Naive thymus-derived CD4-positive, alpha-beta T cell (primary cell): Measurements from ENCODE around the gene ATRAID. TPM values are rescaled to one million over a fixed set of nuclear protein-coding genes. Genes with fewer than 3 reads are reported as not detected.
"Not testable (repeated sequence)": the region's sequence is repeated elsewhere in the genome, so short reads cannot be mapped to it uniquely, and the experiment has no call there.

Experiments used
- ATAC-seq: fragments of 150-1000 bp; cut with Tn5 transposase; 2 replicates; pipeline ENCODE4 v1.10.0; 2021; ENCODE audit warnings: mild to moderate bottlenecking, moderate library complexity
- CTCF ChIA-PET: fragments of 350-600 bp; sonication (Branson Sonifier 250); formaldehyde crosslinking; loops from one replicate; lab custom pipeline; 2021; ENCODE audit warnings: antibody characterized with exemption; lab: Charles Lee
- POLR2A ChIA-PET: fragments of 350-600 bp; sonication (Branson Sonifier 250); formaldehyde crosslinking; loops from one replicate; lab custom pipeline; 2021; ENCODE audit warnings: antibody characterized with exemption, inconsistent platforms; lab: Charles Lee
- DNase-seq, 9 donors: peaks; one replicate each; pipeline versions ENCODE4 v3.0.0 to v3.0.0-alpha.2; 2020 to 2022; ENCODE audit warnings: mixed read lengths in 1 of 9
- H3K27ac ChIP-seq: one replicate; pipeline ENCODE4 v1.7.0; 2013; ENCODE audit warnings: mild to moderate bottlenecking, low read depth, low read length, moderate library complexity
- H3K27me3 ChIP-seq, 2 donors: one replicate each; pipeline ENCODE4 v1.7.0; 2013; ENCODE audit warnings: low read length in 2 of 2, mild to moderate bottlenecking in 2 of 2, moderate library complexity in 2 of 2; ENCODE audit not compliant: control insufficient read depth in 2 of 2, insufficient read depth in 2 of 2
- H3K36me3 ChIP-seq, 3 experiments: 1 replicate in 2 of 3; 2 replicates in 1 of 3; pipeline ENCODE4 v1.7.0; 2013; ENCODE audit warnings: low read length in 3 of 3, mild to moderate bottlenecking in 3 of 3, moderate library complexity in 1 of 3; ENCODE audit not compliant: insufficient read depth in 3 of 3, control insufficient read depth in 2 of 3
- H3K4me1 ChIP-seq, 2 donors: one replicate each; pipeline ENCODE4 v1.7.0; 2013; ENCODE audit warnings: low read length in 2 of 2, mild to moderate bottlenecking in 2 of 2, moderate library complexity in 1 of 2; ENCODE audit not compliant: control insufficient read depth in 2 of 2, insufficient read depth in 2 of 2
- H3K4me3 ChIP-seq: 2 replicates; pipeline ENCODE4 v1.7.0; 2013; ENCODE audit warnings: mild to moderate bottlenecking, low read length
- H3K9me3 ChIP-seq, 3 experiments: 1 replicate in 2 of 3; 2 replicates in 1 of 3; pipeline ENCODE4 v1.7.0; 2013; ENCODE audit warnings: low read length in 3 of 3; ENCODE audit not compliant: control insufficient read depth in 2 of 3
- H3K27ac Mint-ChIP-seq, 9 donors: one replicate each; pipeline ENCODE4 v1.8.0; 2020 to 2022; ENCODE audit warnings: mixed read lengths in 9 of 9, mild to moderate bottlenecking in 8 of 9, moderate library complexity in 5 of 9, inconsistent platforms in 2 of 9
- H3K27me3 Mint-ChIP-seq, 5 donors: one replicate each; pipeline ENCODE4 v1.8.0; 2021 to 2022; ENCODE audit warnings: mixed read lengths in 5 of 5, mild to moderate bottlenecking in 1 of 5
- H3K36me3 Mint-ChIP-seq, 5 donors: one replicate each; pipeline ENCODE4 v1.8.0; 2020 to 2022; ENCODE audit warnings: mixed read lengths in 5 of 5, mild to moderate bottlenecking in 3 of 5, inconsistent platforms in 1 of 5
- H3K4me1 Mint-ChIP-seq, 7 donors: one replicate each; pipeline ENCODE4 v1.8.0; 2020 to 2022; ENCODE audit warnings: mixed read lengths in 7 of 7, mild to moderate bottlenecking in 3 of 7, inconsistent platforms in 1 of 7
- H3K4me3 Mint-ChIP-seq, 10 donors: one replicate each; pipeline ENCODE4 v1.8.0; 2020 to 2022; ENCODE audit warnings: mild to moderate bottlenecking in 10 of 10, mixed read lengths in 10 of 10, moderate library complexity in 6 of 10, inconsistent platforms in 2 of 10
- H3K9me3 Mint-ChIP-seq, 11 donors: one replicate each; pipeline ENCODE4 v1.8.0; 2020 to 2022; ENCODE audit warnings: mixed read lengths in 11 of 11, mild to moderate bottlenecking in 4 of 11, inconsistent platforms in 1 of 11, moderate library complexity in 1 of 11
- intact Hi-C, 2 donors: fragments of 100-400 bp; cut with micrococcal nuclease; formaldehyde crosslinking; loops; one replicate each; pipeline ENCODE4 v1.15.1; 2023
- polyA plus RNA-seq, 2 donors: library from polyadenylated mRNA; unstranded; fragments of 300-500 nt; fragmentation: Illumina TruSeq; gene quantifications; one replicate each; pipeline ENCODE4 v1.2.3, GENCODE V29; 2021
- total RNA-seq, 6 experiments: library from RNA in 5 of 6; stranded (reverse) in 5 of 6; gene quantifications; 1 replicate in 5 of 6; 2 replicates in 1 of 6; pipeline ENCODE4 v1.2.3 and lab custom pipeline; 2021 to 2026

Gene ATRAID
- total and polyA plus RNA-seq, 7 experiments from 2014 or later = 71.0 to 391 (median 102) TPM

GRCh38 chr2:27174638-27175037, 37.2 kb upstream of the ATRAID start:
- Histone ChIP-seq H3K27me3 (no peaks in the 10 kb centered on the region), H3K4me3 (no peak overlapping the region), H3K4me1 (no peaks in the 10 kb centered on the region), H3K9me3 (no peaks in the 10 kb centered on the region), H3K36me3 (no peaks in the 10 kb centered on the region), H3K27ac (no peak overlapping the region)
- ChIA-PET CTCF (interaction anchor here (0.5 to 1.1 kb wide), 2 partner anchors 12 to 112 kb away, joined by 3 to 5 read pairs; no protein-coding TSS in a partner anchor), POLR2A (no interaction called here)
- DNase-seq (no peak), ATAC-seq (no peak)
- H3K27me3 Mint-ChIP-seq = peaks cover 16 to 47% (median 23%) of the 10 kb centered on the region in 5 donors
- intact Hi-C loops = no loop called here
- no peak overlapping the region for H3K27ac Mint-ChIP-seq
- H3K4me3 Mint-ChIP-seq = no peak overlapping the region
- no peaks in the 10 kb centered on the region for H3K36me3 Mint-ChIP-seq
- H3K4me1 Mint-ChIP-seq = peaks cover 0 to 8% (median 4%) of the 10 kb centered on the region in 7 donors
- H3K9me3 Mint-ChIP-seq = no peaks in the 10 kb centered on the region

GRCh38 chr2:27175330-27175729, 36.5 kb upstream of the ATRAID start:
- H3K27ac ChIP-seq = no peak overlapping the region
- H3K9me3 ChIP-seq = no peaks in the 10 kb centered on the region
- no peak overlapping the region for H3K4me3 ChIP-seq
- Mint-ChIP-seq H3K4me1 (peaks cover 0 to 5% (median 4%) of the 10 kb centered on the region in 7 donors), H3K27me3 (peaks cover 21 to 48% (median 28%) of the 10 kb centered on the region in 5 donors), H3K36me3 (no peaks in the 10 kb centered on the region), H3K9me3 (no peaks in the 10 kb centered on the region), H3K27ac (no peak overlapping the region), H3K4me3 (no peak overlapping the region)
- ATAC-seq (no peak), DNase-seq (no peak)
- ChIA-PET CTCF (interaction anchor here (1.1 kb wide), 1 partner anchor 11 kb away, joined by 5 read pairs; no protein-coding TSS in a partner anchor), POLR2A (interaction anchor here (0.6 kb wide), 1 partner anchor 1881 kb away, joined by 3 read pairs; no protein-coding TSS in a partner anchor)
- no peaks in the 10 kb centered on the region for H3K4me1 ChIP-seq
- intact Hi-C loops = no loop called here
- H3K36me3 ChIP-seq = no peaks in the 10 kb centered on the region
- H3K27me3 ChIP-seq = no peaks in the 10 kb centered on the region

GRCh38 chr2:27175781-27176180, 36.1 kb upstream of the ATRAID start:
- not testable (repeated sequence) for ATAC-seq

GRCh38 chr2:27177441-27178351, 34.1 kb upstream of the ATRAID start:
- ChIA-PET CTCF (interaction anchor here (0.6 kb wide), 1 partner anchor 255 kb away, joined by 3 read pairs; no protein-coding TSS in a partner anchor), POLR2A (no interaction called here)
- Mint-ChIP-seq H3K9me3 (no peaks in the 10 kb centered on the region), H3K4me1 (peaks cover 0 to 3% (median 0%) of the 10 kb centered on the region in 7 donors), H3K27me3 (peaks cover 21 to 44% (median 38%) of the 10 kb centered on the region in 5 donors), H3K4me3 (no peak overlapping the region), H3K27ac (no peak overlapping the region), H3K36me3 (no peaks in the 10 kb centered on the region)
- Histone ChIP-seq H3K27ac (no peak overlapping the region), H3K36me3 (no peaks in the 10 kb centered on the region), H3K27me3 (no peaks in the 10 kb centered on the region), H3K4me1 (no peaks in the 10 kb centered on the region), H3K9me3 (no peaks in the 10 kb centered on the region), H3K4me3 (no peak overlapping the region)
- DNase-seq (no peak), ATAC-seq (no peak)
- intact Hi-C loops = no loop called here

More at GRCh38 chr2:27175781-27176180, 36.1 kb upstream of the ATRAID start:
- H3K36me3 Mint-ChIP-seq, H3K9me3 Mint-ChIP-seq, H3K27ac ChIP-seq, intact Hi-C loops, H3K36me3 ChIP-seq, H3K4me1 Mint-ChIP-seq, H3K27me3 ChIP-seq, H3K27ac Mint-ChIP-seq, H3K4me3 ChIP-seq, H3K4me1 ChIP-seq, H3K9me3 ChIP-seq, DNase-seq, H3K4me3 Mint-ChIP-seq: not testable (repeated sequence)
- POLR2A ChIA-PET = interaction anchor here (0.6 kb wide), 1 partner anchor 1881 kb away, joined by 3 read pairs; no protein-coding TSS in a partner anchor
- CTCF ChIA-PET = interaction anchor here (1.1 kb wide), 1 partner anchor 11 kb away, joined by 5 read pairs; no protein-coding TSS in a partner anchor
- H3K27me3 Mint-ChIP-seq = peaks cover 21 to 46% (median 29%) of the 10 kb centered on the region in 5 donors

GRCh38 chr2:27178469-27178868, 33.4 kb upstream of the ATRAID start:
- CTCF ChIA-PET = interaction anchor here (0.6 kb wide), 2 partner anchors 30 to 255 kb away, joined by 3 read pairs; no protein-coding TSS in a partner anchor
- Mint-ChIP-seq H3K36me3 (no peaks in the 10 kb centered on the region), H3K27me3 (peaks cover 21 to 44% (median 40%) of the 10 kb centered on the region in 5 donors), H3K4me3 (no peak overlapping the region), H3K9me3 (no peaks in the 10 kb centered on the region), H3K4me1 (peaks cover 0 to 3% (median 0%) of the 10 kb centered on the region in 7 donors), H3K27ac (no peak overlapping the region)
- H3K27me3 ChIP-seq = no peaks in the 10 kb centered on the region
- DNase-seq = no peak
- no peaks in the 10 kb centered on the region for H3K9me3 ChIP-seq
- ATAC-seq = no peak
- no peaks in the 10 kb centered on the region for H3K36me3 ChIP-seq
- H3K4me3 ChIP-seq = no peak overlapping the region
- POLR2A ChIA-PET = no interaction called here
- intact Hi-C loops = no loop called here
- no peak overlapping the region for H3K27ac ChIP-seq
- no peaks in the 10 kb centered on the region for H3K4me1 ChIP-seq

- H3K27ac Mint-ChIP-seq = no peak overlapping the region
- H3K27me3 ChIP-seq = no peaks in the 10 kb centered on the region
- ChIA-PET POLR2A (no interaction called here), CTCF (no interaction called here)
- no peak overlapping the region for H3K4me3 Mint-ChIP-seq
- H3K4me1 ChIP-seq = no peaks in the 10 kb centered on the region
- ATAC-seq = no peak
- peaks cover 0 to 3% (median 0%) of the 10 kb centered on the region in 7 donors for H3K4me1 Mint-ChIP-seq
- no peak overlapping the region for H3K4me3 ChIP-seq
- H3K36me3 Mint-ChIP-seq = no peaks in the 10 kb centered on the region
- no peaks in the 10 kb centered on the region for H3K9me3 Mint-ChIP-seq
- H3K9me3 ChIP-seq = no peaks in the 10 kb centered on the region
- intact Hi-C loops = no loop called here
- H3K36me3 ChIP-seq = no peaks in the 10 kb centered on the region
- no peak for DNase-seq
- H3K27ac ChIP-seq = no peak overlapping the region
- H3K27me3 Mint-ChIP-seq = peaks cover 21 to 49% (median 46%) of the 10 kb centered on the region in 5 donors
Observed at GRCh38 chr2:27179344-27180000, 32.4 kb upstream of the ATRAID start.
